Upper lobe of left lung (tissue), 4 donors: ENCODE data around the gene CLDN1.

ENCODE experiments used
- POLR2A ChIP-seq, 4 donors: fragments of 450-650 bp; IDR thresholded peaks; one replicate each; pipeline ENCODE4 v1.5.1; 2016 to 2017; ENCODE audit warnings: antibody characterized with exemption in 4 of 4, mild to moderate bottlenecking in 2 of 4
- TF ChIP-seq, protein P1 (sequence below), 6 experiments: fragments of 450-650 bp in 4 of 6; fragments of 200-600 bp in 2 of 6; sonication (generic) in 2 of 6; IDR thresholded peaks; one replicate each; pipeline ENCODE4 v1.5.1; 2016 to 2019; ENCODE audit warnings: antibody characterized with exemption in 6 of 6

DNA sequence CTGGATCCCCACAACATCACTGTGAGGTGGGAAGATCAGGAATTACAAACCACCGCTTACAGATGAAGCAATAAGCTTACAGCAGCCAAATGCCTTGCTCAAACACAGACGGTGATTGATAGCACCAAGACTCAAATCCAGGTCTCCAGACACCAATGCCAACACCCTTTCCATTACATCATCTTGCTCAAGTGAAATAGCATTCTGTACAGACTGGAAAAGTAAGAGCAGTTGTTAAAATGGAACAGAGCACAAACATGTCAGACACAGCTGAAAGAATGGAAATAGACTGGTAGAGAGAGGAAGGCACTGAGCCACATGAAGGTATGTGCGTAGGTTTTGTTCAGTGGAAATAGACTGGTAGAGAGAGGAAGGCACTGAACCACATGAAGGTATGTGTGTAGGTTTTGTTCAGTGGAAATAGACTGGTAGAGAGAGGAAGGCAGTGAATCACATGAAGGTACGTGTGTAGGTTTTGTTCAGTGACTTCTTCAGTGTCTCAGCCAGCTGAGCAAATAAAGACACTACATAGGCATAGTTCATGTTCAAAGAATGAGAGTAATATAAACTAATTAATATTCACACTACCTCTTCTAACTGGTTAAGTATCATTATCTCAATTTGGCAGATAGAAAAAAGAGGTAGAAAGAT, 15.6 kb downstream of the CLDN1 start:
- TF ChIP-seq POLR2A (IDR thresholded peaks at IDR 0.05) = no peak
- TF ChIP-seq, protein P1, sequence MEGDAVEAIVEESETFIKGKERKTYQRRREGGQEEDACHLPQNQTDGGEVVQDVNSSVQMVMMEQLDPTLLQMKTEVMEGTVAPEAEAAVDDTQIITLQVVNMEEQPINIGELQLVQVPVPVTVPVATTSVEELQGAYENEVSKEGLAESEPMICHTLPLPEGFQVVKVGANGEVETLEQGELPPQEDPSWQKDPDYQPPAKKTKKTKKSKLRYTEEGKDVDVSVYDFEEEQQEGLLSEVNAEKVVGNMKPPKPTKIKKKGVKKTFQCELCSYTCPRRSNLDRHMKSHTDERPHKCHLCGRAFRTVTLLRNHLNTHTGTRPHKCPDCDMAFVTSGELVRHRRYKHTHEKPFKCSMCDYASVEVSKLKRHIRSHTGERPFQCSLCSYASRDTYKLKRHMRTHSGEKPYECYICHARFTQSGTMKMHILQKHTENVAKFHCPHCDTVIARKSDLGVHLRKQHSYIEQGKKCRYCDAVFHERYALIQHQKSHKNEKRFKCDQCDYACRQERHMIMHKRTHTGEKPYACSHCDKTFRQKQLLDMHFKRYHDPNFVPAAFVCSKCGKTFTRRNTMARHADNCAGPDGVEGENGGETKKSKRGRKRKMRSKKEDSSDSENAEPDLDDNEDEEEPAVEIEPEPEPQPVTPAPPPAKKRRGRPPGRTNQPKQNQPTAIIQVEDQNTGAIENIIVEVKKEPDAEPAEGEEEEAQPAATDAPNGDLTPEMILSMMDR (IDR thresholded peaks at IDR 0.05) = no peak
